ENCODE data around the gene HUNK. TPM values are rescaled to one million over a fixed set of nuclear protein-coding genes. Genes with fewer than 3 reads are reported as not detected.

Gene HUNK
- total RNA-seq, 1 experiment from 2014 or later, result 7.0 TPM

DNA sequence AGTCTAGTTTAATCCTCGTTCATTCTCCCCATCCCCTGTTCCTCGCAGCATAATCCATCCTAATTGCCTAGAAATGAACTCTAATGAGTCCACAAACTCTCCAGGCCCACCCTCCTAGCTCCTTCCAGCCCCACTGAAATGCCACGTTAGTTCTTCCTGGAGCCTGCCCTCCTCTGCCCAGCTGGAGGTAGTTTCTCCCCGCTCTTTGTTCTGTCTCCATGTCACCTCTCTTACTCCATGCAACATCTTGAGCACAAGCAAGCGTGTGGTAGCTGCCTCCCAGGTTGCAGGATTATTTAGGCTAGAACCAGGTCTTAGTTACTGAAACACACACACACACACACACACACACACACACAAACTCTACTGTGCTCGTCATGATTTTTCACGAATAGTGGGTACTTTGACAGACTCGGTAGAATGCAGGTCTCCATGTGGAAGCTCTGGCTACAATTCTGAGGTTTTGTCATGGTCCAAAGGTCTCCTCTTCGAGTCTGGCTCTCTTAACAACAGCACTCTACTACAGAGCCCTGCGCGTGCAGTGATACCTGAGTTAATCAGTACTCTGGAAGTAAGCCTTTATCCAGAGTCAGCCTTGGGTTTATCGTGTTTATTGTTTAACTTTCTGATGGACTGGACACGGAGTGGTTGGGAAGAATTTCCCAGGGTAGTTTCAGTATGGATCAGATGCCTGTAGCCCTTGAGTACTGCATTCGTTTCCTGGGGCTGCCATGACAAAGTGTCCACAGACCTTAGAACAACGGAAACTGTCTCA, 27.5 kb downstream of the HUNK start (continued):
- TF ChIP-seq, protein P1, sequence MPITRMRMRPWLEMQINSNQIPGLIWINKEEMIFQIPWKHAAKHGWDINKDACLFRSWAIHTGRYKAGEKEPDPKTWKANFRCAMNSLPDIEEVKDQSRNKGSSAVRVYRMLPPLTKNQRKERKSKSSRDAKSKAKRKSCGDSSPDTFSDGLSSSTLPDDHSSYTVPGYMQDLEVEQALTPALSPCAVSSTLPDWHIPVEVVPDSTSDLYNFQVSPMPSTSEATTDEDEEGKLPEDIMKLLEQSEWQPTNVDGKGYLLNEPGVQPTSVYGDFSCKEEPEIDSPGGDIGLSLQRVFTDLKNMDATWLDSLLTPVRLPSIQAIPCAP (CRISPR knock-in tag; IDR thresholded peaks at IDR 0.05), result no peak
- TF ChIP-seq NFYB (CRISPR knock-in tag; conservative IDR thresholded peaks at IDR 0.05; ENCODE audit: low read depth), result no peak

DNA sequence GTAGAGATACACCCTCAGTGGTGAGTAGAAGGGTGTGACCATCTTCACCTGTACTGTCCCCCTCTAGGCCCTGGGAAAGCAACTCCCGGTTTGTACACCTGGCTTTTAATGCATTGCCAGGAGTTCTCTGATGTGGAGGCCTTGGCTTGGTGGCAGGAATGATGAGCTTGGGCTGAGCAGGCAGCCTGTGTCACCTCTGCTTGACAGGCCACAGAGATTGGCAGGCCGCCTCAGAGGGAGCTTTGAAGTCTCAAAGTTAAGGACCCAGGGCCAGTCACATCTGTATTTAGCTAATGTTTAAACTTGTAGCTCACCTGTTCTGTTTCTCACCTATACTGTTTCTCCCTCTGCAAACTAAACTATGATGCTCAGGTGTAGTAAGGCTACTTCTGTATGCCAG, 28.5 kb downstream of the HUNK start:
- no peaks in the 10 kb centered on the region for H3K9me3 Mint-ChIP-seq
- H3K4me3 Mint-ChIP-seq, result no peak overlapping the region
- DNase-seq (ENCODE audit: low spot score) (no peak), ATAC-seq (no peak)
- H3K27ac Mint-ChIP-seq, result 0 out of 2 replicates have a peak overlapping the region, but pooled peaks have one; percentile 13
- ChIA-PET CTCF (interaction anchor here (0.7 kb wide), 1 partner anchor 115 kb away, joined by 4 read pairs; no protein-coding TSS in a partner anchor), POLR2A (no interaction called here)
- H3K36me3 Mint-ChIP-seq, result no peaks in the 10 kb centered on the region
- TF ChIP-seq GRHL2 (CRISPR knock-in tag; IDR thresholded peaks at IDR 0.05; ENCODE audit: insufficient replicate concordance, severe bottlenecking) (no peak), ZNF416 (CRISPR knock-in tag; IDR thresholded peaks at IDR 0.05) (no peak), RORB (CRISPR knock-in tag; IDR thresholded peaks at IDR 0.05) (no peak), TP53 (CRISPR knock-in tag; IDR thresholded peaks at IDR 0.05) (no peak), EMX1 (CRISPR knock-in tag; IDR thresholded peaks at IDR 0.05) (no peak), ETV6 (CRISPR knock-in tag; IDR thresholded peaks at IDR 0.05) (no peak), ESRRA (CRISPR knock-in tag; IDR thresholded peaks at IDR 0.05; ENCODE audit: borderline replicate concordance) (no peak), CBFB (CRISPR knock-in tag; IDR thresholded peaks at IDR 0.05; ENCODE audit: low read depth) (no peak), PRRX2 (CRISPR knock-in tag; IDR thresholded peaks at IDR 0.05) (no peak)
- TF ChIP-seq, protein P2, sequence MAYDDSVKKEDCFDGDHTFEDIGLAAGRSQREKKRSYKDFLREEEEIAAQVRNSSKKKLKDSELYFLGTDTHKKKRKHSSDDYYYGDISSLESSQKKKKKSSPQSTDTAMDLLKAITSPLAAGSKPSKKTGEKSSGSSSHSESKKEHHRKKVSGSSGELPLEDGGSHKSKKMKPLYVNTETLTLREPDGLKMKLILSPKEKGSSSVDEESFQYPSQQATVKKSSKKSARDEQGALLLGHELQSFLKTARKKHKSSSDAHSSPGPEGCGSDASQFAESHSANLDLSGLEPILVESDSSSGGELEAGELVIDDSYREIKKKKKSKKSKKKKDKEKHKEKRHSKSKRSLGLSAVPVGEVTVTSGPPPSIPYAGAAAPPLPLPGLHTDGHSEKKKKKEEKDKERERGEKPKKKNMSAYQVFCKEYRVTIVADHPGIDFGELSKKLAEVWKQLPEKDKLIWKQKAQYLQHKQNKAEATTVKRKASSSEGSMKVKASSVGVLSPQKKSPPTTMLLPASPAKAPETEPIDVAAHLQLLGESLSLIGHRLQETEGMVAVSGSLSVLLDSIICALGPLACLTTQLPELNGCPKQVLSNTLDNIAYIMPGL (CRISPR knock-in tag; IDR thresholded peaks at IDR 0.05), result no peak
- TF ChIP-seq, protein P3, sequence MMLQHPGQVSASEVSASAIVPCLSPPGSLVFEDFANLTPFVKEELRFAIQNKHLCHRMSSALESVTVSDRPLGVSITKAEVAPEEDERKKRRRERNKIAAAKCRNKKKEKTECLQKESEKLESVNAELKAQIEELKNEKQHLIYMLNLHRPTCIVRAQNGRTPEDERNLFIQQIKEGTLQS (CRISPR knock-in tag; conservative IDR thresholded peaks at IDR 0.05), result no peak
- TF ChIP-seq, protein P4, sequence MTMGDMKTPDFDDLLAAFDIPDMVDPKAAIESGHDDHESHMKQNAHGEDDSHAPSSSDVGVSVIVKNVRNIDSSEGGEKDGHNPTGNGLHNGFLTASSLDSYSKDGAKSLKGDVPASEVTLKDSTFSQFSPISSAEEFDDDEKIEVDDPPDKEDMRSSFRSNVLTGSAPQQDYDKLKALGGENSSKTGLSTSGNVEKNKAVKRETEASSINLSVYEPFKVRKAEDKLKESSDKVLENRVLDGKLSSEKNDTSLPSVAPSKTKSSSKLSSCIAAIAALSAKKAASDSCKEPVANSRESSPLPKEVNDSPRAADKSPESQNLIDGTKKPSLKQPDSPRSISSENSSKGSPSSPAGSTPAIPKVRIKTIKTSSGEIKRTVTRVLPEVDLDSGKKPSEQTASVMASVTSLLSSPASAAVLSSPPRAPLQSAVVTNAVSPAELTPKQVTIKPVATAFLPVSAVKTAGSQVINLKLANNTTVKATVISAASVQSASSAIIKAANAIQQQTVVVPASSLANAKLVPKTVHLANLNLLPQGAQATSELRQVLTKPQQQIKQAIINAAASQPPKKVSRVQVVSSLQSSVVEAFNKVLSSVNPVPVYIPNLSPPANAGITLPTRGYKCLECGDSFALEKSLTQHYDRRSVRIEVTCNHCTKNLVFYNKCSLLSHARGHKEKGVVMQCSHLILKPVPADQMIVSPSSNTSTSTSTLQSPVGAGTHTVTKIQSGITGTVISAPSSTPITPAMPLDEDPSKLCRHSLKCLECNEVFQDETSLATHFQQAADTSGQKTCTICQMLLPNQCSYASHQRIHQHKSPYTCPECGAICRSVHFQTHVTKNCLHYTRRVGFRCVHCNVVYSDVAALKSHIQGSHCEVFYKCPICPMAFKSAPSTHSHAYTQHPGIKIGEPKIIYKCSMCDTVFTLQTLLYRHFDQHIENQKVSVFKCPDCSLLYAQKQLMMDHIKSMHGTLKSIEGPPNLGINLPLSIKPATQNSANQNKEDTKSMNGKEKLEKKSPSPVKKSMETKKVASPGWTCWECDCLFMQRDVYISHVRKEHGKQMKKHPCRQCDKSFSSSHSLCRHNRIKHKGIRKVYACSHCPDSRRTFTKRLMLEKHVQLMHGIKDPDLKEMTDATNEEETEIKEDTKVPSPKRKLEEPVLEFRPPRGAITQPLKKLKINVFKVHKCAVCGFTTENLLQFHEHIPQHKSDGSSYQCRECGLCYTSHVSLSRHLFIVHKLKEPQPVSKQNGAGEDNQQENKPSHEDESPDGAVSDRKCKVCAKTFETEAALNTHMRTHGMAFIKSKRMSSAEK (CRISPR knock-in tag; IDR thresholded peaks at IDR 0.05; ENCODE audit: borderline replicate concordance), result no peak
- TF ChIP-seq, protein P5, sequence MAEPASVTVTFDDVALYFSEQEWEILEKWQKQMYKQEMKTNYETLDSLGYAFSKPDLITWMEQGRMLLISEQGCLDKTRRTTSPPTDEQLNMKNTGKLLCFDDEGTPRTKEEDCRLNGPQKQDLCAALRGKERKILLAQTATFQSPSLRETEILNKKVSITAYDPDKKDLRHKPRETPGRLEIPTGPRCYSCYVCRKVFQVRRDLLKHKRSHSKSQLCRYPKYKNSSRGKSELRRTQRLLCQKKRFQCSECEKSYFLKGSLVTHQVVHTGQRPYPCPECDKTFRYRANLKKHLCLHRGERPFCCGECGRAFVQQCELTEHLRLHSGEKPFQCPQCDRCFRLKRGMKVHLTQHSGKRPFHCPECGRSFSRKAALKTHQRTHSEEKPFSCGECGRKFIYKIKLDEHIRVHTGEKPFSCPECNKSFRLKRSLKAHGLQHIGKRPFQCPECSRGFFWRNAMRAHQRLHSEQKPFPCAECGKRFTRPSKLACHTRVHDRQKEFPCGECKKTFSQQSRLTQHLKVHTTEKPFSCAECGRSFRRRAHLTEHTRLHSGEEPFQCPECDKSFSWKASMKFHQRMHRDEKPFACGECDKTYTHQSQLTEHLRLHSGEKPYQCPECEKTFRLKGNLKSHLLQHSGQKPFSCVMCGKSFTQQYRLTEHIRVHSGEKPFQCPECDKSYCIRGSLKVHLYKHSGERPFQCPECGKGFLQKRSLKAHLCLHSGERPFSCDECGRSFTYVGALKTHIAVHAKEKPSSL (CRISPR knock-in tag; conservative IDR thresholded peaks at IDR 0.05), result no peak
- H3K4me1 Mint-ChIP-seq, result peaks cover 18% of the 10 kb centered on the region
- H3K27me3 Mint-ChIP-seq (ENCODE audit: low read depth), result no peaks in the 10 kb centered on the region
